ENCODE measurements around the gene PLEKHA6.

The PLEKHA6 gene

DNA sequence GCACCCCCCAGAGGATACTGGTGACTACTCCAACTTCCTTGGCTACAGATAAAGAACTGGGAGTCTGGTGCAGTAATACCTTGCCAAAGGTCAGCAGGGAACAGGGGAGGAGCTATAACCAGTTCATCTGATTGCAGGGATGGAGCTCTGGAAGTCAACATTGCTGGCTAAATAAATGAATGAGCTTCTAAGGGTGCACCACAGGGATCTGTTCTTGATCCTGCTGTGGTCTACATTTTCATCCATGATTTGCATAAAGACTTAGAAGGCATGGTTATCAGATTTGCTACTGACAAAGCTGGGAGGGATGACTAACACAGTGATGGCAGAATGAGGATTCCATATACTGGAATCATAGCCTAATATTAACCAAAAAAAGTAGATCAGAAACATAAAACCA, 18.3 kb downstream of the PLEKHA6 start:
- Mint-ChIP-seq H3K36me3 (no peaks in the 10 kb centered on the region), H3K4me1 (no peaks in the 10 kb centered on the region), H3K27ac (no peak overlapping the region), H3K9me3 (no peaks in the 10 kb centered on the region), H3K4me3 (no peak overlapping the region), H3K27me3 (peaks cover 19% of the 10 kb centered on the region)
- no peak for ATAC-seq (ENCODE audit: low read depth)
- DNase-seq (ENCODE audit: low spot score in 2 of 2) = no peak

- Mint-ChIP-seq H3K27ac (no peak overlapping the region), H3K4me3 (no peak overlapping the region), H3K9me3 (no peaks in the 10 kb centered on the region), H3K36me3 (no peaks in the 10 kb centered on the region), H3K27me3 (peaks cover 13% of the 10 kb centered on the region), H3K4me1 (no peaks in the 10 kb centered on the region)
- ATAC-seq (ENCODE audit: low read depth) (no peak), DNase-seq (ENCODE audit: low spot score in 2 of 2) (no peak)
Measured at GRCh38 chr1:204340081-204340889, 19.4 kb downstream of the PLEKHA6 start.

DNA sequence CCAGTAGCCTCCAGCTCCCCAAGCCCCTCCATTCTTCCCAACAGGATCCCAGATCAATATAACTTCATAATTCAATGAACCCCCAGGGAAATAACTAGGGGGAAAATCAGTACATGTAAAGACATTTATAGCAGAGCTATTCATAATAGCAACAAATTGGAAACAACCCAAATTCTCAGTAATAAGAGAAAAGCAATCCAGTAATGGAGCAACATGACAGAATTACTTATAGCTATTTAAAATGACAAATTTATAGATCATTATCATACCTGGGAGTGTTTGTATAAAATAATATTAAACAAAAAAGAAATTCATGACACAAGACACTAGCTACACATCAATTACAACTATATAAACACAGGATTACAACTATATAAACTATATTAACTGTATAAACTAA, 20.2 kb downstream of the PLEKHA6 start:
- Mint-ChIP-seq H3K27ac (no peak overlapping the region), H3K27me3 (peaks cover 13% of the 10 kb centered on the region), H3K4me3 (no peak overlapping the region), H3K4me1 (no peaks in the 10 kb centered on the region), H3K36me3 (no peaks in the 10 kb centered on the region), H3K9me3 (no peaks in the 10 kb centered on the region)
- ATAC-seq (ENCODE audit: low read depth) = no peak
- DNase-seq (ENCODE audit: low spot score in 2 of 2) = no peak

GRCh38 chr1:204338997-204339396, 20.7 kb downstream of the PLEKHA6 start:
- DNase-seq (ENCODE audit: low spot score in 2 of 2) = no peak
- Mint-ChIP-seq H3K36me3 (no peaks in the 10 kb centered on the region), H3K27me3 (peaks cover 13% of the 10 kb centered on the region), H3K4me3 (no peak overlapping the region), H3K4me1 (no peaks in the 10 kb centered on the region), H3K9me3 (no peaks in the 10 kb centered on the region), H3K27ac (no peak overlapping the region)
- ATAC-seq (ENCODE audit: low read depth) = no peak

DNA sequence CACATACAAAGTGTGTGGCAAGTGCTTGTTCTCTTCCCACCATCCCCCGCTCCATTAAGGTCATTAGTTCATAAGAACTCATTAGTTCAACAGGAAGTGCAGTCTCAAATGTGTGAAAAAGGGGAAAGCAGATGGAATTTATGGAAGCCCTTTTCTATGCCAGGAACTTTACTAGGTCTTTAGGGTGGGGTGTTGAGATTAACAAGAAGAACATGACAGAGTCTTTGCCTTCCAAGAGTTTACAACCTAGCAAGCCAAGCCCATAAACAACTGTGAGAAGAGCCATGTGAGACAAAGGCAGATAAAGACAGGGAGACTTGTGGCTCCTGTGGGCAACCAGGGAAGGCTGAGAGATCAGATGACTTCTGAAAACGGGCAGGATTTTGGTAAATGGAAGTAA, 21.4 kb downstream of the PLEKHA6 start:
- no peak for DNase-seq (ENCODE audit: low spot score in 2 of 2)
- Mint-ChIP-seq H3K36me3 (no peaks in the 10 kb centered on the region), H3K27ac (no peak overlapping the region), H3K4me3 (no peak overlapping the region), H3K9me3 (no peaks in the 10 kb centered on the region), H3K4me1 (no peaks in the 10 kb centered on the region), H3K27me3 (peaks cover 14% of the 10 kb centered on the region)
- ATAC-seq (ENCODE audit: low read depth) = no peak

DNA sequence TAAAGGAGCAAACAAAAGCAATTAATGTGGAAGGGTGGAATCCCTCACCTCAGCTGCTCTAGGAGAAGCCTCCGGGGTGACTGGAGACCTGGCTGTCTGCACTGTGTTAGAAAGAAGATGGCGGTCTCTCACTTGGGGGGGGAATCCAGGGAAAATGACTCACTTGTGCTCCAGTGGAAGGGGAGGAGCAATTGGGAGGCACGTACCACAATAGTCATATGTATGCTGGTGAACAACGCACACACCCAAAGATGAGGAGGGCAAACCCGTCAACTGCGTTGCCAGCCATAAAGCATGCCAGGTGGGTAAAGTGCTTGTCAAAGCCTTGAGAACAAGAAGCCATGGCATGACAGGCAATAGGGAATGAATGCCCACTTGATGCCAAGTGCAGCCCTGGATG, 22.1 kb downstream of the PLEKHA6 start:
- peaks cover 14% of the 10 kb centered on the region for H3K27me3 Mint-ChIP-seq
- no peaks in the 10 kb centered on the region for H3K4me1 Mint-ChIP-seq
- DNase-seq (ENCODE audit: low spot score in 2 of 2) (no peak), ATAC-seq (ENCODE audit: low read depth) (no peak)
- H3K9me3 Mint-ChIP-seq = no peaks in the 10 kb centered on the region
- H3K36me3 Mint-ChIP-seq = no peaks in the 10 kb centered on the region
- no peak overlapping the region for H3K27ac Mint-ChIP-seq
- H3K4me3 Mint-ChIP-seq = no peak overlapping the region

GRCh38 chr1:204337036-204337429, 22.7 kb downstream of the PLEKHA6 start:
- Mint-ChIP-seq H3K36me3 (no peaks in the 10 kb centered on the region), H3K27me3 (peaks cover 14% of the 10 kb centered on the region), H3K27ac (no peak overlapping the region), H3K9me3 (no peaks in the 10 kb centered on the region), H3K4me1 (no peaks in the 10 kb centered on the region), H3K4me3 (no peak overlapping the region)
- ATAC-seq (ENCODE audit: low read depth) (no peak), DNase-seq (ENCODE audit: low spot score in 2 of 2) (no peak)

DNA sequence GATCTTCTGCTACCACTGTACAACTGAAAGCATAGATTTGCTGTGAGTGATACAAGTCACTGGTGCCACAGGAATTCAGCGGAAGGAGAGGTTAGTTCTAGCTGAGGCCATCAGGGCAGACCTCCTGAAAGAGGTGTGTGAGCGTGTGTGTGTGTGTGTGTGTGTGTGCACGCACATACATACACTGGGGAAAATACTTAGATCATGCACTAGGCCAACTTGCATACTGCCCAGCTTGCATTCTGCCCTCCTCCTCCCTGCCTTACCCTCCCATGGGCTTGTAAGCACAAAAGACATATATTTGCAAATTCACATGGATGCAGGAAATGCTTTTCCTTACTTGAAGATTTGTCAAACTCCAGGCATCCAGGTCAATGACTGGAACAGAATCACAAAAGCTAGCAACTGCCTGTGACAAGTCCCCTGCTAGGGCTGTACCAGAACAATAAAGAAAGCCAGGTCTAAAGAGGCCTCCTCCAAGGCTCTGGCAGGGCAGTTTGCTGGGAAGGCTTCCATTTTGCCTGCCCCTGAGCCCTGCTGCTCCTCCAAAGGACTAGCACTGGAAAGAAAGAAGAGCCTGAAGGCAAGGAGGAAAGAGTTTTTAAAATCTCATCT, 23.2 kb downstream of the PLEKHA6 start:
- H3K36me3 Mint-ChIP-seq = no peaks in the 10 kb centered on the region
- H3K4me1 Mint-ChIP-seq = no peaks in the 10 kb centered on the region
- no peak for ATAC-seq (ENCODE audit: low read depth)
- no peaks in the 10 kb centered on the region for H3K9me3 Mint-ChIP-seq
- H3K27ac Mint-ChIP-seq = no peak overlapping the region
- DNase-seq (ENCODE audit: low spot score in 2 of 2) = no peak
- no peak overlapping the region for H3K4me3 Mint-ChIP-seq
- H3K27me3 Mint-ChIP-seq = peaks cover 14% of the 10 kb centered on the region

DNA sequence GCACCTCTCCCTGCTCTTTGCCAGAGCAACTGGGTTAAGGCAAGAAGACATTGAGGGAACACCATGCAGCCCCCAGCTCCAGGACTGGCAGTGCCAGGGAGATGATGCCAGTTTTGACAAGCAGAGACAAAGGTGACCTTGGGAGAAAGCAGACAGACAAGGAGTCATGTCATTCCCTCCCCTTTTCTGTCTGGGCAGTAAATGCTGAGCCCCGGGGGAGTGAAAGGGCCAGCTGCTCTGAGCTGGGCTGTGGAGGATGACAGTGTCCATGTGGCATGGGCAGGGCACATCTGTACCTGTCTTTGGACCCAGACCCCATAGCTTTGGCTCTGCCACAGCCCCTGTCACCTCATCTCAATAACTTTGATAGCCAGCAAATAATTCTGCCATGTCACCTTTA, 24.2 kb downstream of the PLEKHA6 start:
- Mint-ChIP-seq H3K9me3 (no peaks in the 10 kb centered on the region), H3K27ac (no peak overlapping the region), H3K36me3 (no peaks in the 10 kb centered on the region), H3K27me3 (peaks cover 14% of the 10 kb centered on the region), H3K4me1 (no peaks in the 10 kb centered on the region), H3K4me3 (no peak overlapping the region)
- ATAC-seq (ENCODE audit: low read depth) (no peak), DNase-seq (ENCODE audit: low spot score in 2 of 2) (no peak)

DNA sequence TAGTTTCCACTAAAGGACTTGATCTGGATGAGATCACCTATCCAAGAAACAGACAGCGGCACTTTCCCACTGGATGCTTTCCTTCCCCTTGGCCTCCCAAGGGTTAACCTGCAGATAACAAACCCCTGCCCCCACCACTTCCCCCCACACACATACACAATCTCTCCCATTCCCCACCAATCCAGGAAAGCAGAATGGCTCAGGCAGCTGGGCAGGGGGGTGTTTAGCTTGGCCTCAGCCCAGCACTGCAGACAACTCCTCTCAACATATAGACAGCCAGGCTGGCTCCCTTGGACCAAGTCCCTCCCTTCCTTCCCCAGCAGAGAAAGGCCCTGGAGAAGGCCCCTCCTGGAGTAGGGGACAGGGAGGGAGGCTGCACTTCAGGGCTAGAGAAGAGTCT, 24.6 kb downstream of the PLEKHA6 start:
- Mint-ChIP-seq H3K9me3 (no peaks in the 10 kb centered on the region), H3K4me1 (no peaks in the 10 kb centered on the region), H3K4me3 (no peak overlapping the region), H3K36me3 (no peaks in the 10 kb centered on the region), H3K27me3 (peaks cover 14% of the 10 kb centered on the region), H3K27ac (no peak overlapping the region)
- ATAC-seq (ENCODE audit: low read depth) = no peak
- no peak for DNase-seq (ENCODE audit: low spot score in 2 of 2)

DNA sequence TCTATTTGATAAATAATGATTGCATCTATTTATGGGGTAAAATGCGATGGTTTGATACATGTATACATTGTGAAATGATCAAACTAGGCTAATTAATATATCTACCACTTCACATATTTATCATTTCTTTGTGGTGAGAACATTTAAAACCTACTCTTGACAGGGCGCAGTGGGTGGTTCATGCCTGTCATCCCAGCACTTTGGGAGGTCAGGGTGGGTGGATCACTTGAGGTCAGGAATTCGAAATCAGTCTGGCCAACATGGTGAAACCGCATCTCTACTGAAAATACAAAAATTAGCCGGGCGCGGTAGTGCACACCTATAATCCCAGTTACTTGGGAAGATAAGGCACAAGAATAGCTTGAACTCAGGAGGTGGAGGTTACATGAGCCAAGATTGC, 25.3 kb downstream of the PLEKHA6 start:
- Mint-ChIP-seq H3K4me3 (no peak overlapping the region), H3K4me1 (no peaks in the 10 kb centered on the region), H3K9me3 (no peaks in the 10 kb centered on the region), H3K36me3 (no peaks in the 10 kb centered on the region), H3K27me3 (peaks cover 12% of the 10 kb centered on the region), H3K27ac (no peak overlapping the region)
- DNase-seq (ENCODE audit: low spot score in 2 of 2) = no peak
- no peak for ATAC-seq (ENCODE audit: low read depth)

- no peaks in the 10 kb centered on the region for H3K9me3 Mint-ChIP-seq
- peaks cover 11% of the 10 kb centered on the region for H3K27me3 Mint-ChIP-seq
- no peaks in the 10 kb centered on the region for H3K36me3 Mint-ChIP-seq
- H3K4me1 Mint-ChIP-seq = no peaks in the 10 kb centered on the region
- H3K27ac Mint-ChIP-seq = no peak overlapping the region
- H3K4me3 Mint-ChIP-seq = no peak overlapping the region
- ATAC-seq (ENCODE audit: low read depth) = no peak
- no peak for DNase-seq (ENCODE audit: low spot score in 2 of 2)
Measured at GRCh38 chr1:204333427-204333826, 26.3 kb downstream of the PLEKHA6 start.

DNA sequence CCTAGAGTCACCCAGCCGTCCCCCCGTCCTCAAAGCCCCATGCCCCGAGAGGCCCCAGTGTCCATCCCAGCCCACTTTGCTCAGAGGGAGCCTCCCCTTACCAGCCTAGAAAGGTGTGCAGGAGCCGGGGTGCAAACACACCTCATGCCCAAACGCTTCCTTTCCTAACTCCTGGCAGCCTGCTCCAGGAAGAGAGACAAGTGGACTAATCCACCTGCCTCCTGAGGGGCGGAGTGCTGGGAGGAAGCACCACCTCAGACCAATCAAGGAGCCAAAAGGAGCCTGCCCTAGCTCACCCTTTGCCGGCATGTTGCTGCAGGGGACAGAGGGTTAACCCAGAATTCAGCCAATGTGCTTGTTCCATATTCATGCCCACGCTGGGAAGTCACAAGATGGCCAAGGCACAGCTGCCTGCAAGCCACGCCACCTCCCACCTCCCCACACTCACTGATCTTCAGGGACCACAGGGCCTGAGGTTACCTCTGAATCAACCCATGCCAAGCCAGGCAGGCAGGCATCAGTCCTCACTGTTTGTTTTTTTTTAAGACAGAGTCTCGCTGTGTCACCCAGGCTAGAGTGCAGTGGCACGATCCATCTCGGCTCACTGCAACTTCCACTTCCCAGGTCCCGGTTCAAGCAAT, 27.8 kb downstream of the PLEKHA6 start:
- no peak for DNase-seq (ENCODE audit: low spot score in 2 of 2)
- Mint-ChIP-seq H3K9me3 (no peaks in the 10 kb centered on the region), H3K4me3 (no peak overlapping the region), H3K27ac (no peak overlapping the region), H3K27me3 (peaks cover 8% of the 10 kb centered on the region), H3K4me1 (peaks cover 2% of the 10 kb centered on the region), H3K36me3 (no peaks in the 10 kb centered on the region)
- no peak for ATAC-seq (ENCODE audit: low read depth)

DNA sequence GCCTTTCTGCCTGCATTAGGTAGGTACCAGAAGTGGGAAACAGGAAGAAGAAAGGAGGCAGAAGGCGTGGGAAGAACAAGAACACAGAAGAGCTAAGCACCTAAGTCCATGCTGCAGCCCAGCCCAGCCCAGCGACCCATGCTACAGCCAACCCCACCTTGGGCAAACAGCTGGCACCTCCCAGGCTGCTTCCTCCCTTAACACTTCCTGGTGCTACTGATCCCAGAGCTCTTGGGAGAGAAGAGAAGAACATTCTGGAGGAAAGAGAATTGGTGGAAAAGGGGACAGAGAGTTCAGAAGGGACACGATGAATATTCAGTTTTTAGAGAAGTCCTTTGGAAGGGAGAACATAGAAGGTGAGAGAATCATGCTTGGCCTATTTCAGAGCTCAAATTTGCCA, 28.5 kb downstream of the PLEKHA6 start:
- ATAC-seq (ENCODE audit: low read depth) (no peak), DNase-seq (ENCODE audit: low spot score in 2 of 2) (no peak)
- H3K4me1 Mint-ChIP-seq = peaks cover 2% of the 10 kb centered on the region
- peaks cover 8% of the 10 kb centered on the region for H3K27me3 Mint-ChIP-seq
- H3K36me3 Mint-ChIP-seq = no peaks in the 10 kb centered on the region
- H3K4me3 Mint-ChIP-seq = no peak overlapping the region
- H3K9me3 Mint-ChIP-seq = no peaks in the 10 kb centered on the region
- no peak overlapping the region for H3K27ac Mint-ChIP-seq

All from memory B cell (primary cell).